ENCODE results near the gene GALNT2.

DNA sequence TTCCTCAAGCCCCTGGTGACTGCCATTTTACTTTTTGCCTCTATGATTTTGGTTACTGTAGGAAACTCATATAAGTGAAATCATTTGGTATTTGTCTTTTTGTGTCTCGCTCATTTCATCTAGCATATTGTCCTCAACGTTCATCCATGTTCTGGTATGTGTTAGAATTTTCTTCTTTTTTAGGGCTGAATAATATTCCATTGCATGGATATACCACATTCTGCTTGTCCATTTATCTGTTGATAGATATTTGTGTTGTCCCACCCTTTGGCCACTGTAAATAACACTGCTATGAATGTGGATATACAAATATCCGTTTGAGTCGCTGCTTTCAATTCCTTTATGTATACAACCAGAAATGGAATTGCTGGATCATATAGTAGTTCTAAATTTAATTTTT is 4.5 kb upstream of the GALNT2 start:
- TF ChIP-seq, protein P1, sequence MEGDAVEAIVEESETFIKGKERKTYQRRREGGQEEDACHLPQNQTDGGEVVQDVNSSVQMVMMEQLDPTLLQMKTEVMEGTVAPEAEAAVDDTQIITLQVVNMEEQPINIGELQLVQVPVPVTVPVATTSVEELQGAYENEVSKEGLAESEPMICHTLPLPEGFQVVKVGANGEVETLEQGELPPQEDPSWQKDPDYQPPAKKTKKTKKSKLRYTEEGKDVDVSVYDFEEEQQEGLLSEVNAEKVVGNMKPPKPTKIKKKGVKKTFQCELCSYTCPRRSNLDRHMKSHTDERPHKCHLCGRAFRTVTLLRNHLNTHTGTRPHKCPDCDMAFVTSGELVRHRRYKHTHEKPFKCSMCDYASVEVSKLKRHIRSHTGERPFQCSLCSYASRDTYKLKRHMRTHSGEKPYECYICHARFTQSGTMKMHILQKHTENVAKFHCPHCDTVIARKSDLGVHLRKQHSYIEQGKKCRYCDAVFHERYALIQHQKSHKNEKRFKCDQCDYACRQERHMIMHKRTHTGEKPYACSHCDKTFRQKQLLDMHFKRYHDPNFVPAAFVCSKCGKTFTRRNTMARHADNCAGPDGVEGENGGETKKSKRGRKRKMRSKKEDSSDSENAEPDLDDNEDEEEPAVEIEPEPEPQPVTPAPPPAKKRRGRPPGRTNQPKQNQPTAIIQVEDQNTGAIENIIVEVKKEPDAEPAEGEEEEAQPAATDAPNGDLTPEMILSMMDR (IDR thresholded peaks at IDR 0.05): no peak
- no peak for TF ChIP-seq POLR2A (IDR thresholded peaks at IDR 0.05)
- no peak for TF ChIP-seq POLR2AphosphoS5 (IDR thresholded peaks at IDR 0.05)
- no peak for TF ChIP-seq EP300 (IDR thresholded peaks at IDR 0.05)
